Measurements from ENCODE around the gene PIP5KL1.

PIP5KL1 gene

DNA sequence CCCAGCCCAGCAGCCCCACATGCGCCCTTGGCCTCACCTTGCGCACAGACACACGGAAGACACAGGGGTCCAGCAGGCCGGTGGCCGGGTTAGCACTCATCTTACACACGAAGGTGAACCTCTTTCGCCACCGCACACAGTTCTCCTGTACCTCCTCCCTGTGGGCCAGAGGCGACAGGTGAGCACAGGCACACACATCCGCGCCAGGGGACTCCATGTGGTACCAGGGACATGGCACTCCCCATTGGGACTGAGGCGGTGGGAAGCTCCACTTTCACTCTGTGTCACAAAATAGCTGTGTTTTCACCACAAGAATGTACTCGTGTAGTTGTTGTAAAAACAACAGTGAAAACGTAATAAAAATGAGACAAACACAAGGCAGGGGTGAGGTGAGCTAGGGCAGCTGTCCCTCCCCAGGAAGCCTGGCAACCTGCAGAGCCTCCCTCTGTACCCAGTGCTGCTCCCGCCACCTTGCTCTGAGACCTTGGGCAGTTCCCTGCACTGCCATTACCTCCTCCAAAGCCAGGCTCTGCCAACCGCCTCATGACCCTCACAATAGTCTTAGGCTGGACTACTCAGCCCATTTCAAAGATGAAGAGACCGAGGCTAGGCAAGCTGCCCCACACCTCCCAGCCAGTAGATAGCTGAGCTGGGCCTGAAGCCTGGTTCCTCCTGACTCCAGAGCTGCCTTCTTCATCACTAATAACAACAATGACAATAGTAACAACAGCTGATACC, 23.4 kb upstream of the PIP5KL1 start:
- Histone ChIP-seq H3K27ac (ENCODE audit: low read depth, low read length, poor library complexity, severe bottlenecking) (peak overlapping the region; percentile 6), H3K27me3 (ENCODE audit: insufficient read depth, low read length) (no peaks in the 10 kb centered on the region), H3K79me2 (ENCODE audit: insufficient read depth, low read length) (peaks cover 51% of the 10 kb centered on the region), H3K9me2 (ENCODE audit: low read depth, low read length) (no peaks in the 10 kb centered on the region), H3F3A (ENCODE audit: insufficient read depth, low read length) (no peaks in the 10 kb centered on the region), H4K20me1 (ENCODE audit: insufficient read depth, low read length) (no peaks in the 10 kb centered on the region), H3K36me3 (ENCODE audit: insufficient read depth, low read length) (peaks cover 24% of the 10 kb centered on the region; the same call in 1 of the 2 replicates), H3K4me2 (ENCODE audit: low read length) (no peak overlapping the region), H2AFZ (ENCODE audit: low read length) (no peak overlapping the region), H3K4me3 (ENCODE audit: low read depth, low read length, poor library complexity, severe bottlenecking) (no peak overlapping the region), H3K9me3 (ENCODE audit: low read length) (no peaks in the 10 kb centered on the region), H3K4me1 (ENCODE audit: insufficient read depth, low read length, severe bottlenecking) (peaks cover 33% of the 10 kb centered on the region), H3K9ac (ENCODE audit: low read length) (no peak overlapping the region)
- no peak for TF ChIP-seq EZH2 (IDR thresholded peaks at IDR 0.05; ENCODE audit: borderline replicate concordance, low read length)
- TF ChIP-seq, protein P1, sequence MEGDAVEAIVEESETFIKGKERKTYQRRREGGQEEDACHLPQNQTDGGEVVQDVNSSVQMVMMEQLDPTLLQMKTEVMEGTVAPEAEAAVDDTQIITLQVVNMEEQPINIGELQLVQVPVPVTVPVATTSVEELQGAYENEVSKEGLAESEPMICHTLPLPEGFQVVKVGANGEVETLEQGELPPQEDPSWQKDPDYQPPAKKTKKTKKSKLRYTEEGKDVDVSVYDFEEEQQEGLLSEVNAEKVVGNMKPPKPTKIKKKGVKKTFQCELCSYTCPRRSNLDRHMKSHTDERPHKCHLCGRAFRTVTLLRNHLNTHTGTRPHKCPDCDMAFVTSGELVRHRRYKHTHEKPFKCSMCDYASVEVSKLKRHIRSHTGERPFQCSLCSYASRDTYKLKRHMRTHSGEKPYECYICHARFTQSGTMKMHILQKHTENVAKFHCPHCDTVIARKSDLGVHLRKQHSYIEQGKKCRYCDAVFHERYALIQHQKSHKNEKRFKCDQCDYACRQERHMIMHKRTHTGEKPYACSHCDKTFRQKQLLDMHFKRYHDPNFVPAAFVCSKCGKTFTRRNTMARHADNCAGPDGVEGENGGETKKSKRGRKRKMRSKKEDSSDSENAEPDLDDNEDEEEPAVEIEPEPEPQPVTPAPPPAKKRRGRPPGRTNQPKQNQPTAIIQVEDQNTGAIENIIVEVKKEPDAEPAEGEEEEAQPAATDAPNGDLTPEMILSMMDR (IDR thresholded peaks at IDR 0.05; ENCODE audit: low read length), result no peak

DNA sequence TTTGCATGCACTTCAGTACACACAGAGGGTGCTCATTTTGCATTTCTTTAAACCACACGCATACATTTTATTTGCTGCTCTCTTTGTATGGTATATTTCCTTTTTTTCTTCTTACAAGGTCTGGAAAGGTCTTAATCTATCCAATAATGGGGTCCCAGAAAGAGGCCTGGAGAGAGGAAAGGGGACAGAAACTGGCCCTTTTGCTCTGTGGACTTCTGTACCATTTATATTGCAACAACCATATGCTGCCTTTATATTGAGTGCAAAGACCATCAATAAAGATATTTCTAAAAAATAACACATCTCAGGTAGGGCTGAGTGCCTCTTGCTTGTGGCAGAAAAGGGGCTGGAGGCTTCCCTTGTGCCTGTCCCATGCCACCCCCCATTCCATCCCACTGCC, 22.6 kb upstream of the PIP5KL1 start:
- Histone ChIP-seq H3K9me2 (ENCODE audit: low read depth, low read length) (no peaks in the 10 kb centered on the region), H3K4me1 (ENCODE audit: insufficient read depth, low read length, severe bottlenecking) (peaks cover 33% of the 10 kb centered on the region), H3K4me3 (ENCODE audit: low read depth, low read length, poor library complexity, severe bottlenecking) (no peak overlapping the region), H4K20me1 (ENCODE audit: insufficient read depth, low read length) (no peaks in the 10 kb centered on the region), H3K9ac (ENCODE audit: low read length) (no peak overlapping the region), H3F3A (ENCODE audit: insufficient read depth, low read length) (no peaks in the 10 kb centered on the region), H3K27ac (ENCODE audit: low read depth, low read length, poor library complexity, severe bottlenecking) (no peak overlapping the region), H3K9me3 (ENCODE audit: low read length) (no peaks in the 10 kb centered on the region), H2AFZ (ENCODE audit: low read length) (no peak overlapping the region), H3K27me3 (ENCODE audit: insufficient read depth, low read length) (no peaks in the 10 kb centered on the region), H3K36me3 (ENCODE audit: insufficient read depth, low read length) (peaks cover 26% of the 10 kb centered on the region; the same call in 1 of the 2 replicates), H3K79me2 (ENCODE audit: insufficient read depth, low read length) (peaks cover 43% of the 10 kb centered on the region), H3K4me2 (ENCODE audit: low read length) (no peak overlapping the region)
- TF ChIP-seq, protein P1 (IDR thresholded peaks at IDR 0.05; ENCODE audit: low read length), result no peak
- TF ChIP-seq EZH2 (IDR thresholded peaks at IDR 0.05; ENCODE audit: borderline replicate concordance, low read length), result no peak

- Histone ChIP-seq H3K36me3 (ENCODE audit: insufficient read depth, low read length) (peaks cover 42% of the 10 kb centered on the region; the same call in 1 of the 2 replicates), H4K20me1 (ENCODE audit: insufficient read depth, low read length) (no peaks in the 10 kb centered on the region), H3K27me3 (ENCODE audit: insufficient read depth, low read length) (no peaks in the 10 kb centered on the region), H3K9ac (ENCODE audit: low read length) (no peak overlapping the region), H3K9me3 (ENCODE audit: low read length) (no peaks in the 10 kb centered on the region), H3K4me1 (ENCODE audit: insufficient read depth, low read length, severe bottlenecking) (peaks cover 26% of the 10 kb centered on the region), H3F3A (ENCODE audit: insufficient read depth, low read length) (no peaks in the 10 kb centered on the region), H3K79me2 (ENCODE audit: insufficient read depth, low read length) (peaks cover 22% of the 10 kb centered on the region), H3K27ac (ENCODE audit: low read depth, low read length, poor library complexity, severe bottlenecking) (peak overlapping the region; percentile 43), H3K4me2 (ENCODE audit: low read length) (no peak overlapping the region), H2AFZ (ENCODE audit: low read length) (no peak overlapping the region), H3K9me2 (ENCODE audit: low read depth, low read length) (no peaks in the 10 kb centered on the region), H3K4me3 (ENCODE audit: low read depth, low read length, poor library complexity, severe bottlenecking) (no peak overlapping the region)
- TF ChIP-seq, protein P1 (IDR thresholded peaks at IDR 0.05; ENCODE audit: low read length), result no peak
- TF ChIP-seq EZH2 (IDR thresholded peaks at IDR 0.05; ENCODE audit: borderline replicate concordance, low read length), result no peak
Measured at GRCh38 chr9:127950513-127951289, 20.1 kb upstream of the PIP5KL1 start.
